HG03521 (cell line): ENCODE data around the gene ZNF776.
"Not testable (repeated sequence)": the region's sequence is repeated elsewhere in the genome, so short reads cannot be mapped to it uniquely, and the experiment has no call there.

Source experiments
- ATAC-seq: cut with Tn5 transposase; IDR thresholded peaks from one replicate; pipeline ENCODE4 v1.9.1; 2021; ENCODE audit warnings: mild to moderate bottlenecking, moderate library complexity; ENCODE audit not compliant: unreplicated experiment

Gene ZNF776

DNA sequence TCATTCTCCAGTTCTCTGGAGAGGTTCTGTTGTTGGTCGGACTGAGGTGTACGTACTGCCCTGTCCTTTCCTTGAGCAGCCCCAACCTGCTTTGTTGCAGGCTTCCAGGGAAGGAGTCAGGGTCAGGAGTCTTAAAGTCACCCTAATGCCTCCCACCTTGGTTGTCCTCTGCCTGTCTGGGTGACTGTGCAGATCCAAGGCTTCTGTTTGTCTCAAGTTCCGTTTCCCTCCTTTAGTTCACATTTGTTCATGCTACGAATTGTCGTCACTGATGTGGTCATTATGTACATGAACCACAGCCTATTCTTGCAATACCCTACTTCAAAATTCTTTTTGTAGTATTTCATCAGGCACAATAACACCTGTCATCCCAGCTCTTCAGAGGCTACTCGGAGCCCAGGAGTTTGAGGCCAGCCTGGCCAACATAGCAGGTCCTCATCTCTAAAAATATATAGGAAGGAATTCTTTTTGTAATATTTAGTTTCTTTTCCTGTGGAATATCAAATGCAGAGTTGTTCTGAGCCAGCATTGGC is 30.2 kb downstream of the ZNF776 start:
- ATAC-seq, result no peak

DNA sequence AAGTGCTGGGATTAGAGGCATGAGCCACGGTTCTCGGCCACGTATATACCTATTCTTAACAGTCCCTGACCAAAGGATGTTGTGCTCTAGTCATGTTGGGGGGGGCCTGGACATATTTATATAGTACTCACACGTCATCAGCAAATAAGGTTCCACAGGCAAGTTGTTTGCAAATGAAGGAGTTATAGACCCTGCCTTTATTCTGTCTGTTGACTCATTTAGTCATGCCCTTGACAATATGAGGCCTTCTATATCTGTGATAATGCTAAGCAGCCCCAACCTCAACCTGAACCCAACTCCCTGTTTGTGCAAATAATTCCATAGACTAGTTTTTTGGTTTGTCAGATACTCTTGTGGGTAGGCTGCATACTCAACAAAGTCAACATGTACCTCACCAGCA is 31.7 kb downstream of the ZNF776 start:
- no peak for ATAC-seq

DNA sequence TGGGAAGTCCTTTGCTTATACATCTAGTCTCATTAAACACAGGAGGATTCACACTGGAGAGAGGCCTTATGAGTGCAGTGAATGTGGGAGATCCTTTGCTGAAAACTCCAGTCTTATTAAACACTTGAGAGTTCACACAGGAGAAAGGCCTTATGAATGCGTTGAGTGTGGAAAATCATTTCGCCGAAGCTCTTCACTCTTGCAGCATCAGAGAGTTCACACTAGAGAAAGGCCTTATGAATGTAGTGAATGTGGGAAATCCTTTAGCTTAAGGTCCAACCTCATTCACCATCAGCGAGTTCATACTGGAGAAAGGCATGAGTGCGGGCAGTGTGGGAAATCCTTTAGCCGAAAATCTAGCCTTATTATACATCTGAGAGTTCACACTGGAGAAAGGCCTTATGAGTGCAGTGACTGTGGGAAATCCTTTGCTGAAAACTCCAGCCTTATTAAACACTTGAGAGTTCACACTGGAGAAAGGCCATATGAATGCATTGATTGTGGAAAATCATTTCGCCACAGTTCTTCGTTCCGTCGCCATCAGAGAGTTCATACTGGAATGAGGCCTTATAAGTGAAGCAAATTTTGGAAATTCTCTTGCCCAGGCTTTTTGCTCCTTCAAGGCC is 32.7 kb downstream of the ZNF776 start:
- ATAC-seq, result no peak

DNA sequence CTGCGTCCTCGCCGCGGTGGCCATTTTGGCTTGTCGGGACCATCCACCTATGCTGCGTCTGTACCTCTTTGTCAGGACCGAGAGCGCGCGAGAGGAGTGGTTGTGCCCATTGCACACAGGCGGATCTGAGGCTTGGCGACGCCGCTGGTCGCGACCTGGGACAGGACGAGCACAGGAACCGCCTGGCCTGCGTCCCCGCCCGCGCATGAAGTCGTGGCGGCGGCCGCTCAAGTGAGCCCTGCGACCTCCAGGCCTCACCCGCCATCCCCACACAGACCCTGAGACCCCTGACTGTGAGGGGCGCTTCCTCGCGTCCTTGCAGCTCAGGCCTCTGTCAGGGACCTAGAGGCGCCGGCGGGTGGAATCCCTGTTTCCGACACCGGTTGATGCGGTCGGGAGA is 39.7 kb downstream of the ZNF776 start:
- ATAC-seq, result no peak

DNA sequence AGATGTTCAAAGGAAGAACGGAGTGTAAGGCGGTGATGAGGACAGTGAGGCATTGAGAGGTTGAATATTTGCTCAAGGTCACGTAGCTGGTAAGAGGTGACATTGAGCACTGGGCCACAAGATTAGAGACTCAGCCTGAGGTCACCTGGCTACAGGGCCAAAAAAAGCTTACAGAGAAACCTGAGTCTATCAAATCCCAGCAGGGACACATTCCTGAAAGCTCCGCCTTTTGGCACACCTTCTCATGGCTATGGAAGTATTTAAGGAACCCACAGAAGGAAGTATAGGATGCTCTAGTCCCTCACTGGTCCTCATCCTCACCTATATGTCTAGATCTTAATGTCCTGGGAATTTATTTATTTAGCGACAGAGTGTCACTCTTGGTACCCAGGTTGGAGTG is 40.3 kb downstream of the ZNF776 start:
- ATAC-seq, result no peak

DNA sequence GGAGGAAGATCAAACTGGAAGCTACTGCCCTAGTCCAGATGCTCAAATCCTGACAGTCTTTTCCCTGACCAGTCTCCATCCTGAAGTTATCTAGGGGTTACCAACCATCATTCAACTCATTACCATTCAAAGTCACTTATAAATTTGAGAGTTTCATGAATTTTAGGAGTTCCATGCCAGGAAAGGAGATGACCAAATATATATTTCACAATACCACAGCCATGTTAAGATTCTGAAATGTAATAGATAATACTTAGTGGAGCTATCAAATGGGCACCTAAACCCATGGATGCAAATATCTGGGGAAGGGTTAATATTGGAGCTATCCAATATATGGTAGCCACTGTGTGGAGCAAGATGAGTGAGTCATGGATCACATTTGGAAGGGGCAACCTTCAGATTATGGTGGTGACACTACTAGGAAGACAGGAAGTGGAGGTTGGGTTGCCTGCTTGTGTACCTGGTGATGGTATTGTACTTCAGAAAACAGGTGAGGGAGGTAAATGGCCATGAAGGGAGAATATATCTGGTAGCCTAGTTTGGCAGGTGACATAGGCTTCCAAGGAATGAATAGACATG is 41.6 kb downstream of the ZNF776 start:
- no peak for ATAC-seq

DNA sequence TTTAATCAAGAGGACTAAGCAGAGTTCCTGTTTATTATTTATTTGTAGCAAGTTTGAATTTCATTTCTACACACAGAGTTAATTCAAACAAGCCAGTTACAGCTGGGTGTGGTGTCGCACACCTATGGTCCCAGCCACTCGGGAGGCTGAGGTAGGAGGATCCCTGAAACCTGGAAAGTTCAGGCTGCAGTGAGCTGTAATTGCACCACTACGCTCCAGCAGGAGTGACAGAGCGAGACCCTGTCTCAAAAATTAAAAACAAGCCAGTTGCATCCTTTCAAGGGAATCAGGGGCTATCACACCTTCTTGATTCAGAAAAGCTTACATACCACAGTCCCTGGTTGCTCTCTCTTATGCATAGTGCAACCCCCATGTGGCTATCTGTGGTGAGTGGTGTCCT is 42.7 kb downstream of the ZNF776 start:
- ATAC-seq, result no peak

DNA sequence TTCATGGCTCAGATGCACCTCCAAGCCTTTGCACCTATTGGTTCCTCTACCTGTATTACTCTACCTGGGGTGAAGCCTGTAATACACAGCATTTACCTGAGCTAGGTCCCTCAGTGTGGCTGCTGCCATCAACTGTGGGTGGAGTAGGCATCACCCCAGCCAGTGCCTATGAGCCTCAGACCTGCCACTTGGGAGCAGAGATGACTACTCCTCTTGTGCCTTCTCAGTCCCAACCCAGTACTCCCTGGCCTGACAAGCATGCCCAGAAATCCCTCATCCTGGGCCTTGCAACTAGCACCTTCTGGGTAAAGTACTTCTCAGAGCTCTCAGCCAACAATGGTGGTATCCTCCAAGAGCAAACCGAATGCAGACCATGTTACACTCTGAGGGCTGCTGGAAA is 50.0 kb downstream of the ZNF776 start:
- ATAC-seq, result not testable (repeated sequence)

DNA sequence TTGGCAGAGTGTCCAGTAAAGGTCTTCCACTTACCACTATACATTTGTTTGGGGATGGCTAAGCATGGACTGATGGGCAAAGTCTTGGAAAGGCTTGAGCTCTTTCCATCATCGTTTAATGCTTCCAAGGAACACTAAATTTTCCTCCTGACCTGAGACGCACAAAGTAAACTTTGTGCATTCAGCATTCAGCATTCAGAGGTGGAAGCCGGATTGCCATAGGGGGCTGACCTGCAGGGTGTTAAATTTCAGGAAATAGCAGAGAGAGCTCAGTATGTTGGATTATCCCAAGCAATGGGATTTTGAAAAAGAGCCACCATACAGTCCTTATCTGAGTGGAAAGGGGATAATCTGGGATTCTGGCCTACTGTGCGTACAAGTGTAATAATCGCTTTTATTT is 54.1 kb downstream of the ZNF776 start:
- ATAC-seq, result no peak

DNA sequence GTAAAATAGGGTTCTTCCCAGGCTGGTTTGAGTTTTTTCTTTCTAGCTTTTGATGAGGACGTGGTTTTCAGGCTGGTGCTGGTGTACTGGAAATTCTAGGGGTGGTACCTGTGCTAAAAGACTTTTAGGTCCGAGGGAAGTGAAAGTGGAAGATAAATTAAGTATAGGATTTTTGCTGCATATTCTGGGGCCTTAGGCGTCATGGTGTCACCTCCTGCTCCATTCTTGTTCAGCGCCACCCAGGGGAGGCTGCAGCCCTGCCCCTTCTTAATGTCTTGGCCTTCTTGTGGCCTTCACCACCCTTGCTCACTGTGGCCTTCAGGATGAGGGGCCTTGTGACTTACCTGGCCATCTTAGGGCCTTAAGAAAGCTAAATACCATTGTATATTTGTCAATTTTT is 55.7 kb downstream of the ZNF776 start:
- no peak for ATAC-seq

DNA sequence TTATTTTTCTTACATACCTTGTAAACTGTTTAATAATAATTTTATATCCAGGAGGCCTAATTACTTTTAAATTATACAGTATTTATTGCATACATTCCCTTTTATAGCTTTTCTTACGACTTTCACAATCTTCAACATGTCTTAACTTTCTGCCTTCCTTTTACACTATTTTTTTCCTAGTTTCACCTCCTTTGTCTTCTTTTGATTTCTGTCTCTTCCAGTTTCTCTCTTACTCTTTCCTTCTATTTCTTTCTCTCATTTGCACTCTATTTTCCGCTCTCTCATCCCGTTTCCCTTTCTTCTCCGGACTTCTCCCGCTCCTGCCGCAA is 56.6 kb downstream of the ZNF776 start:
- ATAC-seq, result no peak

DNA sequence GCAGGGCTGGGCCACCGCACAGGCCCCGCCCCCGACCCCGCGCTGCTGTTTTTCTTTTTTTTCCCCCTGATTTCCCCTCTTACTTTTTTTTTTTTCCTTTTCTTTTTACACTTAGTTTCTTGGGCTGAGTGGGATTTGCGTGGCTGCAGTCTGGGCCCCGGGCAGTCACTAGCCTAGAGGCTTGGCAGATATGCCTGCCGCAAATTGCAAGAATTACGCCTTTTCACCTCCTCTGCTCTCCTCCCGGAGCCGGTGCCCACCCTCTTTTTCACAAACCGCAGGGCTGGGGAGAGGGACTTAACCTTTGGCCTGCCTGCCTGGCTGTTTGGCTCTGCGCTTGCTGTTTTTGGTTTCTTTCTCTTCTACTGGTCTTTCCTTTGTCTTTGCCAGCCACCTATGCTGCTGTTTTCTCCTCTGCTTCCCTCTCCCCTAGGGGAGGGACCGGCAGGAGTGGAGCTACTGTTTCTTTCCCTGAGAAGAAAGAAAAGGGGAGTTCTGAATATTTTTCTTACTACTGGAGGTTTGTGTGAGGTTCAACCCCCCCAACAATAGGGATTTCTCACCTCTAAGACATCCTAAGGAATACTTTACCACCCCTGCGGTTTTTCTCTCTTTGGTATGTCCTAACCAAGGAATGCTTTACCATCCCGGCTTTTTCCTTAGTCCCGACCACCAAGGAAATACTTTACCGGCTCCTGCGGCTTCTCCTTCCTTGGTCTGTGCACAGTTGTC is 57.1 kb downstream of the ZNF776 start:
- no peak for ATAC-seq

DNA sequence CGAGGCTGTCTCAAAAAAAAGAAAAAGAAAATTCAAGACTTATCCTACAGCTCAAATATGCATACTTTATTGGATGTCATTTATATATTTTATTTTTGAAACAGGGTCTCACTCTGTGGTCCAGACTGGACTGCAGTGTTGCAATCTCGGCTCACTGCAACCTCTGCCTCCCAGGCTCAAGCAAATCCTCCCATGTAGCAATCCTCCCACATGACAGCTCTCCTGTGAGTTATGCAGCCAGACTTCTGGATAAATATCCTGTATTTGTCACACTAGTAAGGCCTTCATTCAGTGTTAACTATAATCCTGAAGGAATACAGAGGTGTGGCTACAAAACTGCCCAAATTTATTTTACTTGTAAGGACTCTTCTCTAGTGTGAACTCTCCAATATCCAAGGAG is 60.9 kb downstream of the ZNF776 start:
- no peak for ATAC-seq
